NB4 (cell line): ENCODE measurements around the gene EID3.

Experiments
- DNase-seq: peaks from one replicate; pipeline ENCODE4 v3.0.0; 2010; ENCODE audit warnings: low read depth
- H3K4me3 ChIP-seq: one replicate; pipeline ENCODE4 v1.5.1; 2011; ENCODE audit warnings: mild to moderate bottlenecking, low read depth, low read length, moderate library complexity
- MYC ChIP-seq: IDR thresholded peaks from 2 replicates; pipeline ENCODE4 v1.6.1; 2011; ENCODE audit warnings: low read depth, low read length
- POLR2A ChIP-seq: IDR thresholded peaks from 2 replicates; pipeline ENCODE4 v1.6.1; 2011; ENCODE audit warnings: mild to moderate bottlenecking; ENCODE audit not compliant: insufficient read length; ENCODE audit errors: extremely low read depth
- TF ChIP-seq, protein P1 (sequence below): IDR thresholded peaks from 2 replicates; pipeline ENCODE4 v1.6.1; 2011; ENCODE audit warnings: low read depth, low read length
- TF ChIP-seq, protein P2 (sequence below): IDR thresholded peaks from one replicate; pipeline ENCODE4 v1.5.1; 2012; ENCODE audit warnings: low read depth, low read length

Gene EID3

DNA sequence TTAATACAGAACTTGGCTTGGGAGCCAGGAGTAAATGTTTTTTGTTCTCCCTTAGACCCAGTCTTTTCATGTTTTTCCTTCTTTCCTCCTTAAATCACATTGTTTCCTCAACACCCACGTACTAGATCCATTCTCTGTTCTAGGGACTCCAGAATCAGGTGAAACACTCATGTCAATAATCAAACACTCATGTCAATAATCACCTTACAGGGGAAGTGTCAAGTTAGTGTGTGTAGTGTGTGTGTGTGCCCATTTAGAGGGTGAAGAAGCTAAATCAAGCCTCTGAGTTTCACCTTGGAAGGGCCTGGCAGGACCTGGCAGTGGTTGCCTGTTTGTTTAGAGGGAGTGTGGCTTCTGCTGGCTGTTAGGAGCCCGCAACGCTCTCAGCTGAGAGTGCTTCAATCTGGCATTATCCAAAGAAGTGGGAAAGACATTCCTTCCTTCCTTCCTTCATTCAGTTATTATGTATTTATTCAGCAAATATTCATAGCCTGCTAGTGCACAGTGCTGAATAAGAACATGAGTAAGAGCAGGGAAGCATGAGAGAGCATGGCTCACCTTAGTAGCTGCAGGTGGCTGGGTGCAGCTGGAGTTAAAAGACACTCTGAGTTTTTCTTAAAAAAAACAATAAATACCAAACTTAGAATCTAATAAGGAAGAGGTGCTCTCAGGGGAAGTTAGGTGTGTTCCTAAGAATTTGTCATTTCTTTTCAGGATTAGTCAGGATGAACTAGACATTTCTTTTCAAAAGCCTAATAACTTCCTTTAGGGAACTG lies 17.6 kb upstream of the EID3 start:
- DNase-seq, result no peak
- no peak for TF ChIP-seq POLR2A
- TF ChIP-seq, protein P1, sequence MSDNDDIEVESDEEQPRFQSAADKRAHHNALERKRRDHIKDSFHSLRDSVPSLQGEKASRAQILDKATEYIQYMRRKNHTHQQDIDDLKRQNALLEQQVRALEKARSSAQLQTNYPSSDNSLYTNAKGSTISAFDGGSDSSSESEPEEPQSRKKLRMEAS, result no peak
- TF ChIP-seq MYC, result no peak
- TF ChIP-seq, protein P2, sequence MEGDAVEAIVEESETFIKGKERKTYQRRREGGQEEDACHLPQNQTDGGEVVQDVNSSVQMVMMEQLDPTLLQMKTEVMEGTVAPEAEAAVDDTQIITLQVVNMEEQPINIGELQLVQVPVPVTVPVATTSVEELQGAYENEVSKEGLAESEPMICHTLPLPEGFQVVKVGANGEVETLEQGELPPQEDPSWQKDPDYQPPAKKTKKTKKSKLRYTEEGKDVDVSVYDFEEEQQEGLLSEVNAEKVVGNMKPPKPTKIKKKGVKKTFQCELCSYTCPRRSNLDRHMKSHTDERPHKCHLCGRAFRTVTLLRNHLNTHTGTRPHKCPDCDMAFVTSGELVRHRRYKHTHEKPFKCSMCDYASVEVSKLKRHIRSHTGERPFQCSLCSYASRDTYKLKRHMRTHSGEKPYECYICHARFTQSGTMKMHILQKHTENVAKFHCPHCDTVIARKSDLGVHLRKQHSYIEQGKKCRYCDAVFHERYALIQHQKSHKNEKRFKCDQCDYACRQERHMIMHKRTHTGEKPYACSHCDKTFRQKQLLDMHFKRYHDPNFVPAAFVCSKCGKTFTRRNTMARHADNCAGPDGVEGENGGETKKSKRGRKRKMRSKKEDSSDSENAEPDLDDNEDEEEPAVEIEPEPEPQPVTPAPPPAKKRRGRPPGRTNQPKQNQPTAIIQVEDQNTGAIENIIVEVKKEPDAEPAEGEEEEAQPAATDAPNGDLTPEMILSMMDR, result no peak
- peak overlapping the region; percentile 73 for H3K4me3 ChIP-seq

DNA sequence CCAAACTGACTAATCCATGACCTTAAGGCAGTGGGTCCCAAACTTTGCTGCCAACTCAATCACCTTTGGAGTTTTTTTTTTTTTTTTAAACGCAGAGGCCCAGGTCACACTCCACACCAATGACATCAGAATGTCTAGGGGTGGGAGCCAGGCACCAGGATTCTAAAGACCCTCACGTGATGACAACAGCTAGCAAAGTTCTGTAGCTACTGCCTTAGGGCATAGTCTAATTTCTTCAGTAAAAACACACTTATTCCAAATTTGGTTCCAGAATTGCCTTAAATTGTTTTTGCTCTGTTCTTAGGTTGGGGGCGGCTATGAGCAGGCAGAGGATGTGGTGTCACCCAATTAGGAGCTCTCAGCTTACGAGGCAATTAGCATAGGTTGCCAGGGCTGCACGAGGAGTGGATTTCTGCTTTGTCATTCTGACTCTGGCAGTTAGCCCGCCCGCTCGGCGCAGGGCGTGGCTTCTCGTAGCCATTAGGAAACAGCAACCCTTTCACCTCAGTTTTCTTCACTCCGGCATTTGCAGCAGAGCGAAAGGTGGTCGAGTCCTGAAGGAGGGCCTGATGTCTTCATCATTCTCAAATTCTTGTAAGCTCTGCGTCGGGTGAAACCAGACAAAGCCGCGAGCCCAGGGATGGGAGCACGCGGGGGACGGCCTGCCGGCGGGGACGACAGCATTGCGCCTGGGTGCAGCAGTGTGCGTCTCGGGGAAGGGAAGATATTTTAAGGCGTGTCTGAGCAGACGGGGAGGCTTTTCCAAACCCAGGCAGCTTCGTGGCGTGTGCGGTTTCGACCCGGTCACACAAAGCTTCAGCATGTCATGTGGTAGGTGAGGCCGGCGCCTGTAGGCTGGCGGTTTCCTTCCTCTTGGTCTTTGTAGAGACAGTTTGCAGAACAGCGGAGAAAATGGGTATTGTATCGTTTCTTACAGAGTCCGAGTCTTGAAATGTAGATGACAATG lies 16.7 kb upstream of the EID3 start:
- peak overlapping the region; percentile 73 for H3K4me3 ChIP-seq
- DNase-seq, result peak; percentile 100
- TF ChIP-seq POLR2A (peak; percentile 98), MYC (peak; percentile 85)
- TF ChIP-seq, protein P2, result no peak
- TF ChIP-seq, protein P1, result peak; percentile 77

DNA sequence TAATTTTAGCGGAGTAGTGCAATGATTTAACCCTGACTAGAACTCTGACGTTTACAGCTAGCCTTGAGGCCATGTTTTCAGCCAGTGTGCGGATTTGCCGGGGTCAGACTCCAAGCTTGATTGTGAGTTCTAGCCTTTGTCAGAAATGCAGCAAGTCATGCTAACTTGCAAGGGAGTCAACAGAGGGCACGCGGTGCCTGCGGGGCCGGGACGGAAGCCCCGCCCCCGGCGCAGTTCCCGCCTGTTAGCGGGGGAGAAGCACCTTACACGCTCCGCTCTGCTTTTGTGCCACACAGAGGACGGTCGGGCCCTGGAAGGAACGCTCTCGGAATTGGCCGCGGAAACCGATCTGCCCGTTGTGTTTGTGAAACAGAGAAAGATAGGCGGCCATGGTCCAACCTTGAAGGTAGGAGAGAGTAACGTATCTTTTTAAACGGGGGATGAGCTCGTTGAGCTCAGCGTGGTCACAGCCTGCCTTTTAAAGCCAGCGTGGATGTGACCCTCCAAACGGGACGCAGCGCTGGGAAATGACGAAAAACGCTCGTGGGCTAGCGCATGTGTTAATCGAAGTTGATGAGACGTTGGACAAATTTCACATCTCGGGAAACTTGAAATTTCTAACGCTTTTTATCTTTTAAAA lies 14.8 kb upstream of the EID3 start:
- H3K4me3 ChIP-seq, result peak overlapping the region; percentile 73
- peak; percentile 99 for DNase-seq
- TF ChIP-seq, protein P2, result no peak
- peak; percentile 79 for TF ChIP-seq POLR2A
- TF ChIP-seq, protein P1, result peak; percentile 97
- peak; percentile 97 for TF ChIP-seq MYC

DNA sequence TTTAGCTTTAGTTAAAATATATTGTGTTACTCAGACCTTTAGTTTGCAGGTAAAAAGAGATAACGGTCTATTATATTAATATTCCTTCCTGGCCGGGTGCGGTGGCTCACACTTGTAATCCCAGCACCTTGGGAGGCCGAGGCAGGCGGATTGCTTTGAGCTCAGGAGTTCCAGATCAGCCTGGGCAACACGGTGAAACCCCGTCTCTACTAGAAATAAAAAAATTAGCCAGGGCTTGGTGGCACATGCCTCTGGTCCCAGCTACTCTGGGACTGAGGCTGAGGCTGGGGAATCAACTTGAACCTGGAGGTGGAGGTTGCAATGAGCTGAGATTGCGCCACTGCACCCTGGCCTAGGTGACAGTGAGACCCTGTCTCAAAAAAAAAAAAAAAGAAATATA lies 13.2 kb upstream of the EID3 start:
- no peak for DNase-seq
- peak overlapping the region; percentile 73 for H3K4me3 ChIP-seq
- no peak for TF ChIP-seq MYC
- TF ChIP-seq POLR2A, result no peak
- TF ChIP-seq, protein P2, result no peak
- TF ChIP-seq, protein P1, result no peak

DNA sequence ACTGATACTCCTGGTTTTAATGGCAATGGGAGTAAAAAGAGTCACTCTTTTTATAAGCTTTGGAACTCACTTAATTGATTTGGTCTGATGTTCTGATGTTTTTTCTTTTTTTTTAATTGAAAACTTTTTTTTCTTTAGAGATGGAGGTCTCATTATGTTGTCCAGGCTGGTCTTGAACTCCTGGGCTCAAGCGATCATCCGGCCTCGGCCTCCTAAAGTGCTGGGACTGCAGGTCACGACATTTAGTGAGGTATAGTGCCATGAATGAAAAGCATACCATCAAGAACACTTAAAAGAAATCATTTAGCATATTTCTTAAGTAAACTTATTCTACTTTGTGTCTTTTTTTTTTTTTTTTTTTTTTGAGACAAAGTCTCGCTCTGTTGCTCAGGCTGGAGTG lies 12.7 kb upstream of the EID3 start:
- TF ChIP-seq, protein P1, result no peak
- TF ChIP-seq, protein P2, result no peak
- no peak for TF ChIP-seq POLR2A
- TF ChIP-seq MYC, result no peak
- no peak for DNase-seq
- no peak overlapping the region for H3K4me3 ChIP-seq
